Stimulated activated CD8-positive, alpha-beta memory T cell treated with anti-CD3 and anti-CD28 coated beads, Interleukin-4, amount 100 ng/mL, for 24 hours (primary cell): ENCODE measurements around the gene ERBB4.

Experiments
- DNase-seq: peaks from one replicate; pipeline ENCODE4 v3.0.0-alpha.2; 2020; ENCODE audit warnings: low read depth

The ERBB4 gene

DNA sequence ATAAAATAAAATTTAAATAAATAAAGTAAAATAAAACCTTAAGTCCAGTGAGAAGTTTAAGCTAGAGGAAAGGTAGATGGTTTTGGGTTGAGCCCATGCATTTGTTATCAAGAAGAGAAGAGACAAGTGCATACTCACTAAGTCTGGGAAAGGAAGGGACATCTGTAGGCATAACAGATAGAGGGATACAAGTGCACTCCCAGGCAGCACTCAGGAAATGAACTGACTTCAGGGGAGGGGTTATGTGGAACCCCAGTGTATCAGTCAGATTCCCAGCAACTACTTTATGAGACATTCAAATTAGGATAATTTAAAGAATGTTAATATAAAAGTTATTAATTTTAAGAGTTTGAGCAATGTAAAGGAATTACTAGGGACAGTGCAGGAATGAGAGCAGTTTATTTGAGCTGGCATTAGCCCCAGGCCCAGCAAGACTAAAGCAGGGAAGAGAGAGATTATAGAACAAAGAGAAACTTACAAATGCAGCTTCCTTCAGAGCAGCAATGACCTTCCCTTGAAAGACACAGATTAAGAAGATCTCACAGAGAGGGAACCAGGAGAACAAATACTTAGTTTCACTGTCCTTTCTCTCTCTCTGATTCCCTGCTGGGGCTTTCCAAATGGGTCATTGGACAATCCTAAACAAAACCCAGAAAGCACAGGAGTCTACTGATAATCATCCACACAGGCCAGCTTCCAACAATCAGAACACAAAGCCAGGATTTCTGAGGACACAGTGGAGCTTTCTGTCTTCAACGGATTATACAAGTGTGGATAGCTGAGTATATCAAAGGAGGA is 109.7 kb downstream of the ERBB4 start:
- DNase-seq: no peak

DNA sequence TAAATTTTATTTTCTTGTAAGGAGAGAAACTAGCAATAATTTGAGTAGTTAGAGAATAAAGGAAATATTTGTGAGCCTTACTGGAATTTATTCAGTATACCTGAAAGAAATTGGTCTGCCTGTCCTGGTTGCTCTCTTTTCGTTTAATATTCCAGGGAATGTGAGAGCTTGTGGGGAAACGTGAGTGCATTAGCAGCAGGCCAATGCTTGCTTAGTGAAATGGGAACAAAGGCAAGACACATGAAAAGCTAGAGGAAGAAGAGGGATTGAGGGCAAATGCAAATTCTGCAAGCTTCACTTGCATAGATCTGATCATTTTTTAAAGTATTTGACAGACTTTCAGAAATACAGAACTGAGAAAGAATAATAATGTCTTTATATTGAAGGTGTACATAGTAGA is 111.0 kb downstream of the ERBB4 start:
- DNase-seq: no peak

DNA sequence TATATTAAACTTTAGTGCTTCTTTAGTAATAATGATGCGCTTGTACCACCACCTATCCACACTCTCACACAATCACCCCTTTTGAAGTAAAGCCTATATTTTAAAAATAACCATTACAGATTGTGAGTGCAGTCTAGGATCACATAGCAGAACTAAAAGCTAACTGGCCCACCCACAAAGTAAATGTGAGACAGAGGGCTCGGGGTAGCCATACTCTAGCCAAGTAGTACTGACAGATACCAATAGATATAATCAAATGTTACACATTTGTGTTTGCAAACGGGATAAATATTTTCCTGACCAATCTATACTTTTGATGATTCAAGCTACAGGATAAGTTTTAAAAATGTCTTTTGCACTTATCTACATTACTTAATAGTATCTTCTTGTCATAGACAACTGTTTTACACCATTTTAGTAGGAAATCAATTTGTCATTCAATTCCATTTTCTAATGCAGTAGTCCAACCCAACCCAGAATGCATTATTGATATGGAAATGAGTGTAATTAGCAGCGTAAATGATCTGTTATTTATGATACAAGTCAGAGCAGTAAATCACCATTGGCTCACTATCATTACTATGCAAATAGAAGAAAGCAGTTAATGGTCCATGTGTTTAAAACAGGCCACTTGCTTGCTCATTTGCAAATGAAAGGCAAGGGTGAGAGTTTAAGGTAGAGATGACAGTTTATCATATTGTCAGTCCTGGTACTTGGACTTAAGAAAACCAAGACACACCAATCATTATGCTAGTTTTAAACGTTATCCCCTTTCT is 111.8 kb downstream of the ERBB4 start:
- DNase-seq: no peak

DNA sequence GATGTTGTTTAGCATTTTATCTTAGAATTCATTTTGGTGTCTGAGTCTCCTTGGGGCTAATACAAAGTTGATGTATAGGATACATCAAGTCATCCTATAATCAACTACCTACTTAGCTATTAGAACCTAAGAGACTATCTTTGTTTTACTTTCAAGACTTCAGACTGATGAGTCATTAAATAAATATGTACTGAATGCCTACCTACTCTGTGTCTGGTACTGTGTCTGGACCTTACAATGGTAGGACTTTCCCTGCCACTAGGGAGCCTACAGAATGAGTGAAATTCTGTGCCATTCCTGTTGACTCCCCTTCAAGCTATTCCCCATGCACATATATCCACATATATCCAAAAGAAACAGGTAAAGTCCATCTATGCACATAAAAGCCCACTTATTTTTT is 114.5 kb downstream of the ERBB4 start:
- DNase-seq: no peak

DNA sequence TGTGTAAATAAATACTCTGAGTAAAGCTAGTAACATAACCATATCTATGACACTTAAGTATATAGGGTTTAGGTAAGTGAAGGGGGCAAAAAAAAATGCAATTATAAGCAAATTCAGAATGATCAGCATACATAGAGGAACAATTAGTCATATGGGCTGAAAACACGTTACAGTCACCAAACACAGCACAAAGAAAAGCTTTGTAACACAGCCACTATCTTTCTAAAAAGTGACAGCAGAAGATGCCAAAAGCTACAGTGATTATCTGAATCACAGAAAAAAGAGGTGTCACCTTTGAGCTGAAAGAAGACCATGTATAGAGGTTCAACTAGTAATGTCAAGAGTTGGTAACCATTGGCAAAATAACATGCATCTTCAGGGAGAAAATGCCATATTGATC is 115.5 kb downstream of the ERBB4 start:
- no peak for DNase-seq

DNA sequence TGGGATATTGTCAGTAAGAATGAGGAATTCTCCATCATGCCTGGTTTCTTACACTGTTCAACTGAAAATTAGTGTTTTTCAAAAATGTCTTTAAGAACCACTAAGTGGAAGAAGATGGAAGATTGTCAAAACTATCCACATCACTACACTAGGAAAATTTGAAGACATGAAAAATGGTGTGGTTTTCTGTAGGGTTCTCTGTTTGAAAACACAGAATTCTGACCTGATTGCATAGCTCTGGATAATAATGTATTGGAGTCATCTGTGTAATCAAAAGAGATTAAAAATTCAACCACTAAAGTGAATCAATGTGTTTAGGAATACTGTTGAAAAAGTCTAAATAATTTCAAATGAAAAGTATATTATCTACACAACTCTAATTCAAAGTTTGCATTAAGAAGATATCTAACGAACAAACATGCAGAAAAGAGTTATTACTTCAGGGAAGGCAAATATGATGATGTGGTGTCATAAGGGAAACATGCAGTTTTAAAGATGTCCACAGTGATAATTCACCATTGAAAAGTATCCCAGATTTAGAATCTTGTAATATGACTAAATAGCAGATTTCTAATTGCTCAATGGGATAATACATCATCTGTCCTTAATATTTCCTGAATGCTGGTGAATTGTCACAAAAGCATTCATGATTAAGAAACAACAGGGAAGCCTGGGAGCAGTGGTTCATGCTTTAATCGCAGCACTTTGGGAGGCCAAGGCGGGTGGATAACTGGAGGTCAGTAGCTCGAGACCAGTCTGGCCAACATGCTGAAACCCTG is 116.9 kb downstream of the ERBB4 start:
- no peak for DNase-seq

DNA sequence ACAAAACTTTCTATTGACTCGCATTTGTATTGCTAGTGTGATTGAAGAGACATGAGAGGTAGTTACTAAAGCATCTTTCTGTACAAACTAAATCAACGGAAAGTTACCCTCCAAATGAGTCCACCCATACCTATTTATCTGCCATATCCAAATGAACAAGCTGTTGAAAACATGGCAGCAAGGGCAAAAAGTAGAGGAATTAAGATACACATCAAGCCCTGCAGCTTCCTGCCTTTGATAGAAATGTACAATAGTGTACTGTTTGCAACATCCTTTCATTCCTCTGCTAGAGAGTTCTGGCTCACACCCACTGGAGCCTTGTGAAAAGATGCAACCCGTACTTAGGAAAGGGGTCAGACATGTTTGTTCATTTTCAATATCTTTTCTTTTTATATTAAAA is 122.5 kb downstream of the ERBB4 start:
- DNase-seq: no peak

DNA sequence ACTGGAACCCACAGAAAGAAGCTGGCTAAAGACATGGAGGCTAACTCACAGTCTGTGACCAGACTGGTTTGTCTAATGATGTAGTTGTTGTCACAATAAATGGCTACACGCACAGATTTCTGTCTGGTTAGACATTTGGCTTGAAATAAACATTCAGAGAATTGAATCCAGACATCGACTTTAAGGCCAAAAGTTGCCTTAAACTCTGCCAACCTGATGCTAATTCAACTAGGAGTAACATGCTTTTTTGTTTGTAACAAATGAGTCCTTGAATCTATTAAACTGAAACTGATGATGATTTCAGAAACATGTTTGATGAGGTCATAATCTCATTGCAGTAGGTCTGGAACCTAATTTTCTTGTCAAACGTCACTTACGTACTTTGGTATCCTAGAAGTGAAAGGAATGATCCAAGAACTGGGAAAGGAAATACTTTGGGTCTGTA is 123.8 kb downstream of the ERBB4 start:
- DNase-seq: no peak

DNA sequence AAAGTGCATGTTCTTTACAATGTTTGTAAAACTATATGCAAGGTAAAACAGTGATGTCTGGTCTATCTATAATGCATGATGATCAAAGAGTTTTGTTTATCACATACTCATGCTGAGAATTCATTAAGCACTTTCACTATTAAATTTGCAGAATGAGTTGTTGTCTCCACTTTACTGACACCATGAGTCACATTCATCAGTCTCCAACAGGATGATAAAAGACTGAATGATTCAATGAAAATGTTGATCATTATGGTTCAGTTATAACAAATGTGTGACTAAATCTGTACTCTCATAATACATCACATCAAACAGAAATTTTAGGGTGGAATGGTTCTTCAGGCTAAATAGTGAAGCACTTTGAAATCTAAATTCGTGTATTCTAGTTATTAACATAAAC is 129.0 kb downstream of the ERBB4 start:
- DNase-seq: no peak

DNA sequence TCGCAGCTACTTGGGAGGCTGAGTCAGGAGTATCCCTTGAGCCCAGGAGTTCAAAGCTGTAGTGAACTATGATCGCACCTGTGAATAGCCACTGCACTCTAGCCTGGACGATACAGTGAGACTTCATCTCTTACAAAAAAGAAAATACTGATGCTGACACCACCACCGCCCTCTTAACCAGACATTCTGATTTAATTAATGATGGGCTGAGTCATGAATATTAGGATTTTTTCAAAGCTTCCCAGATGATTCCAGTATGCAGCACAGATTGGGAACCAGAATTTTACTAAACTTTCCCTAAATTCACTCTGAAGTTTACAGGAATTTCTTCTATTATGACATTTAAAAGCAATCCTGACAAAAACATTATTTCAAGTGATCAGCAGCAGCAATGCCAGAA is 130.1 kb downstream of the ERBB4 start:
- DNase-seq: no peak

DNA sequence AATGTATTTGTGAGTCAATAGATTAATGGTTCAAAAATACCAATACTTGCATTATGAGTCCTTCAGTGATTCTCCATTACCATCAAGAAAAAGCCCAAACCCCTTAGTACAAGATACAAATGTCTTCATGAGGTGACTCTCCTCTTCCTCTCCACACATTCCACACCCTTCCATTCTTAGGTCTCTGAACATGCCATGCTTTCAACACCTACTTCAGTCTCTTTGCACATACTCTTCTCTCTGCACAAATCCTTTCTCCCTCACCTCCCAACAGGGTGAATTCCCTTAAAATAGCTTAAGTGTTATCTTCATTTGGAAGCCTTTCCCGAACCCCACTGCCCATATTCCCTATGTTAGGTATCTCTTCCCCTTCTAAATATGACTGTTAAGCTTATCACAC is 131.9 kb downstream of the ERBB4 start:
- no peak for DNase-seq

DNA sequence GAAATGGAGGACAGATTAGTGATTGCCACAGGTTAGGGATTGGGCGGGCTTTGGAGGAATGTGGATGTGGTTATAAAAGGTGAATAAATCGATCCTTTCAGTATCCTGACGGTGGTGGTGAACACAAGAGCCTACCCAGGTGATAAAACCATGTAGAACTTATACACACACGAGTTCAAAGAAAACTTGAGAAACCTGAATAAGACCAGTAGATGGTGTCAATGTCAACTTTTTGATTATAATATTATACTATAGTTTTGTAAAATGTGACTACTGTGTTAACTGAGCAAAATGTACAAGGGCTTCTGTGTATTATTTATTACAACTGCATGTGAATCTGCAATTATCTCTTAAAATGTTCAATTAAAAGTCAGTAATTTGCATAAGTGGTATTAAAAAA is 136.3 kb downstream of the ERBB4 start:
- no peak for DNase-seq

DNA sequence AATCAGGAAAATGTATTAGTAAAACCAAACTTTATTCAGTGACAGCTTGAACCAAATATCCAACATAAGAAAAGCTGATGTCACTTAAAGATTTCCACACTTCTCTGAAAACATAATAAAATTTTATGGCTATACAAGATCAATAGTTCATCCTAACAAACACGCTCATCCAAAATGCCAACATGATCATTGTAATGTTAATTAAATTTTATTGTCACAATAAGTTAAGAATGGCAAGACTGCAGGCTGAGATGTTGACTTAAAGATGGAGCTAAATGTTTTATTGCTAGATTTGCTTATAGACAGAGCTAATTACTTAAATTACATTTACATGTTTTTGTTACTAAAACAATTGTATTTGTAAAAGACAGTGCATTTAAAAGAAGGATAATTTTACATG is 140.3 kb downstream of the ERBB4 start:
- DNase-seq: no peak

DNA sequence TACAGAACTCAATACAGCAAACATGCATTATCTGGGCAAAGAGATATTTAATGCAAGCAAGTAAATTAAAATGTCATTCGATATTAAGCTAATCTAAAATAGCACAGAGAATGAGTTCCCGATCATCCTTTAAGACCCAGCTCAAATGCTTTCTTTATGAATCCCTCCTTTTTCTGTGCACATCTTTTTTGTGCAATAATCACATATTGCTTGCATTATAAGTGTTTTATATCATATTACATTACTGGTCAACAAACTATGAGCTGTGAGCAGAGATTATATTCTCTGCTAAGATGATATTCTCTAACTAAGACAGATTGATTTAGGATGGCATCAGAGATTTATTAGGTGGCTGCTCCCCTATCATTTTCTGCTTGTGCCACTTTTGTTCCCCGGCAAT is 146.1 kb downstream of the ERBB4 start:
- no peak for DNase-seq

DNA sequence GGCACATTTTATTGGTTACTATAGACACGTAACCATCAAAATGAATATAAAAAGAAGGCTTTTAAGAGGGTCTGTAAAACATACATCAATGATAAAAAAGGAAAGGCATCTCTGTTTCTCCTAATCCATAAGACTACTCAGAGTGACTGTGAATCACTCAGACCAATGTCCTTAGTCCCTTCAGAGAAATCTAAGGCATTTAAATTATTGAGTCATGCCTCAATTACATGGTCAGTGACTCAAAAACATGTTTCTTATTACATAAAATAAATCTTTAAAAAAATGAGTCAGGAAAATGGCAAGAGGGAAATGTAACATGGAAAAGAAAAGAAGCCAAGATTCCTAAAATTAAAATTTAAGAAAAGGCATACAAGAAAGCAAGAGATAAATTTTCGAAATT is 146.6 kb downstream of the ERBB4 start:
- DNase-seq: no peak

DNA sequence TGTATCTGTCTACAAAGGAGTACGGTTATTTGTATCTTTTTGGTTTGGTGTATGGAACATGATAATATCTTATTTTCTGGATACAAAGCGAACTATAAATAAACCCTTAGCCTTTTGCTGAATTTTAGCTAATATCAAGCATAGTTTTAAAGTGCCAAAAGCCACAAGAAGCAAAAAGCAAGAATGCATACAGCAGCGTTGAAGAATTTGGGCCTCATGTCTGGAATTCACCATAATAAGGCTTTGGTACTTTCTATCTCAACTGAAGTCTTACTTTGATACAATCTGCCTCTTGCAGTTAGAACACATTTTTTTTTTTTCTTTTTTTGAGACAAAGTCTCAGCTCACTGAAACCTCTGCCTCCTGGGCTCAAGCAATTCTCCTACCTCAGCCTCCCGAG is 151.5 kb downstream of the ERBB4 start:
- no peak for DNase-seq

DNA sequence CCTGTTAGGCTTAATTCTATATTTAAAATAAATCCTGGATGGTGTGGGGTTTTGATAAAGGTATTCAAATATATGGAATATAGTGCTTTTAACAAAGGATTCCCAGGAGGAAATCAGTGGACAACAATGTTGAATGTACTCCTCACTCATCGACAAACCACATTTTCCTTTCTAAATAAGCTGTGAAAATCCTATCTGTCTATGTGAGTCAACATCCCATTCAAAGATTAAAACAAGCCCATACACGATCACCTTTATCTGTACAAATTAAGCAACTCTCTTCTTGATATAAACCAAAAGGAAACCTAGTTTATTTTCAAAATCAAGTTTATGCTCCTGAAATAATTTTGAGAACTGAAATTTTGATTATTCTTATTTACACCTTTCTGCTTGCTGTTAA is 153.4 kb downstream of the ERBB4 start:
- DNase-seq: no peak

DNA sequence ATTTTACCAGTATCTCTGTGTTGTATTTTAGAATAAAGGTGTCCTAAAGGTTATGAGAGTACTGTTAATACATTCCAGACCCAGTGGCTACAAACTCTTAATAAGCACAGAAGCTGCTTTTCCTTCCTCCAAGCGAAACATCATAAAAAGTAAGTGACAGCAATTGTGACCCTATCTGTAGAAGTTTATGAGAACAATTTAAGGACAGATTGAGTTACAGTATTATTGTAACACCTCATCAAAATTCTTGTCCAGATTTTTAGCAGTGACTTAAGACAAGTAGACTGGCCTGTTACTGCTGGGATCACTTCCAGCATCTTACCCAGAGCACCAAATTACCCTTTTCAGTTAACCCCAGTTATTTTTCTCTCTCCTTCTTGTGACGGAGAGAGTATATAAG is 154.6 kb downstream of the ERBB4 start:
- DNase-seq: no peak

DNA sequence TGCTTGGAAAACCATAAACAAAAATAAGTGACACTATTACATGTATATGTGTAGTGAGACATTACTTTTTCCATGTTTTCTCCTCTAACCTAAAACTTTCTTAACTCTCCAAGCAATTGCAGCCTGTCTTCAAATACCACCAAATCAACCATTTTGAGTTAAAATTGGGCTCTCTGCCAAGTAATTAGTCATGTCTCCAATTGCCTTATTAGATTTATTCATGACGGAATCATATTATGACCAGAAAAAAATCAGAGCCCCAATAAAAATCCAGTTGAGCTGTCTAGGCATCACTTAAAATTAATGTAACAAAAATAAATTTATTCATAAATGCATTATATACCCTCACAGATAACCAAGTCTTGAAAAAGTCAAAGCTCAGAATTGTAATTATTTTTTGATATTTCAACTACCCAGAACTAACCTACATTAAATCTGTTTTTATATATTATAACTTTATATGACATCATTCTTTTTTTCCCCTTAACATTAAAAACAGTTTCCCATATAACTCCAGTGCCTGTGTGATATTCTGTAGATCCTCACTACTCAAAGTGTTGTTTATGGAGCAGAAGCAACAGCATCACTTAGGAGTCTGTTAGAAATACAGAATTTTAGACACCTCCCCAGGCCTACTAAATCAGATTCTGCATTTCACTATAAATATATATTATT is 157.0 kb downstream of the ERBB4 start:
- no peak for DNase-seq

DNA sequence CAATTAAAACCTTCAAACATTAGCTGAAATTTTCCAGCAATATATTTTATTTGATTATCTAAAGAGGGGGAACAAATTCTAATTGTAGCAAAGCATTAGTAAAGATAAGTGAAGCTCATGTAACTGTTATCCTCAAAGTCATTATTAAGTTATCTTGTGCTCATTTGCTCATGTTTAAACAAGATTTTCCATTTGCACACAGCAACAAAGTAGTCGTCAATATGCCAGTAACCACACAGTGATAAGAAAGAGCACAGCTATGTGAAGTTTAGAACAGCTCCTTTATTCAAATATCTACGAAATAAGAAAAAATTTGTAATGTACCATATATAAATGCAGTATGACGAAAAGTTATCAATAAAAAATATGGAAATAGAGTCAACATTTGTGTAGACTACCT is 159.5 kb downstream of the ERBB4 start:
- DNase-seq: no peak

DNA sequence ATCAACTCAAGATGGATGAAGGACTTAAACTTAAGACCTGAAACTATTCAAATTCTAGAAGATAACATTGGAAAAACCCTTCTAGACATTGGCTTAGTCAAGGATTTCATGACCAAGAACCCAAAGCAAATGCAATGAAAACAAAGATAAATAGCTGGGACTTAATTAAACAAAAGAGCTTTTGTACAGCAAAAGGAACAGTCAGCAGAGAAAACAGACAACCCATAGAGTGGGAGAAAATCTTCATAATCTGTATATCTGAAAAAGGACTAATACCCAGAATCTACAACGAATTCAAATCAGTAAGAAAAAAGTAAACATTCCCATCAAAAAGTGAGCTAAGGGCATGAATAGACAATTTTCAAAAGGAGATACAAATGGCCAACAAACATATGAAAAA is 171.2 kb downstream of the ERBB4 start:
- no peak for DNase-seq
